ENCODE data around the gene STH.
"Not testable (repeated sequence)": the region's sequence is repeated elsewhere in the genome, so short reads cannot be mapped to it uniquely, and the experiment has no call there.

The STH gene
- total RNA-seq: 0 reads per million in 4 donors

DNA sequence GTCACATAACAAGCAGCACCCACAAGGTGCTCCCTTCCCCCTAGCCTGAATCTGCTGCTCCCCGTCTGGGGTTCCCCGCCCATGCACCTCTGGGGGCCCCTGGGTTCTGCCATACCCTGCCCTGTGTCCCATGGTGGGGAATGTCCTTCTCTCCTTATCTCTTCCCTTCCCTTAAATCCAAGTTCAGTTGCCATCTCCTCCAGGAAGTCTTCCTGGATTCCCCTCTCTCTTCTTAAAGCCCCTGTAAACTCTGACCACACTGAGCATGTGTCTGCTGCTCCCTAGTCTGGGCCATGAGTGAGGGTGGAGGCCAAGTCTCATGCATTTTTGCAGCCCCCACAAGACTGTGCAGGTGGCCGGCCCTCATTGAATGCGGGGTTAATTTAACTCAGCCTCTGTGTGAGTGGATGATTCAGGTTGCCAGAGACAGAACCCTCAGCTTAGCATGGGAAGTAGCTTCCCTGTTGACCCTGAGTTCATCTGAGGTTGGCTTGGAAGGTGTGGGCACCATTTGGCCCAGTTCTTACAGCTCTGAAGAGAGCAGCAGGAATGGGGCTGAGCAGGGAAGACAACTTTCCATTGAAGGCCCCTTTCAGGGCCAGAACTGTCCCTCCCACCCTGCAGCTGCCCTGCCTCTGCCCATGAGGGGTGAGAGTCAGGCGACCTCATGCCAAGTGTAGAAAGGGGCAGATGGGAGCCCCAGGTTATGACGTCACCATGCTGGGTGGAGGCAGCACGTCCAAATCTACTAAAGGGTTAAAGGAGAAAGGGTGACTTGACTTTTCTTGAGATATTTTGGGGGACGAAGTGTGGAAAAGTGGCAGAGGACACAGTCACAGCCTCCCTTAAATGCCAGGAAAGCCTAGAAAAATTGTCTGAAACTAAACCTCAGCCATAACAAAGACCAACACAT is at the start of gene STH:
Gene STH, plus strand, starts transcription at position 264 of the 913 bp plus-strand sequence. Its CDS starts 30 bp downstream, at position 294.
- no peak for DNase-seq

GRCh38 chr17:45949755-45950320 is 49.2 kb upstream of the STH start:
- no peak for DNase-seq

DNA sequence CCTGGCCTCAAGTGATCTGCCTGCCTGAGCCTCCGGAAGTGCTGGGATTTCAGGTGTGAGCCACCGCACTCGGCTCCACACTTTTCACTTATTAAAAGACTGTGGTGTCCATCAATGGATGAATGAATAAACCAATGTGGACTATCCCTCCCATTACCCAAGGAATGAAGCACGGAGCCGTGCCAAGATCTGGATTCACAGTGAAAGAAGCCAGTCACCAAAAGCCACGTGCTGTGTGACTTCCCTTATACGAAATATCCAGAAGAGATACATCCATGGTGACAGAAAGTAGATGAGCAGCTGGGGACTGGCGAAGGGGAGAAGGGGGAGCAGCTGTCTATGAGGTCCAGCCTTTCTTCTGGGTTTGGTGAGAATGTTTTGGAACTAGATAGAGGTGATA is 48.2 kb upstream of the STH start:
- no peak for DNase-seq

- no peak for DNase-seq
These were observed 47.6 kb upstream of the STH start for GRCh38 chr17:45951403-45951802.

- no peak for DNase-seq
These were observed 47.1 kb upstream of the STH start for GRCh38 chr17:45951941-45952340.

- DNase-seq: no peak
These were observed 46.2 kb upstream of the STH start for GRCh38 chr17:45952814-45953320.

DNA sequence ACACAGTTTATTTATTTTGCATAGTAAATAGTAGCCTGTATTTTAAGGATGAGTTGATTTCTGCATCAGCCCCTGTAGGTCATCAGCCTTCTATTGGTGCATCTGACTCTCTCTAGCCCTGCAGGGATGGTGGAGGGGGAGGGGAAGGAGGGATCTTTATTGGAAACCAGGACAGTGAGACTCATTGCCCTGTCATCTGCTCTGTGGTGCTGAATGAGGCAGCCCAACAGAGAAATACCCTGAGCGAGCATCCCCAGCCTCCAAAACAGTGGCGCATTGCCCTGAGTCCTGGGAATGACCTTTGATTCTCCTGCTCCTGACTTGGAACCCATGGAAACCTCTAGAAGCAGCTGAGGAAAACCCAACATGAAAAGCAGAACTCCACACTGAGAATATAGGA is 45.5 kb upstream of the STH start:
- no peak for DNase-seq

GRCh38 chr17:45954914-45955313 is 44.1 kb upstream of the STH start:
- no peak for DNase-seq

GRCh38 chr17:45955326-45955725 is 43.7 kb upstream of the STH start:
- no peak for DNase-seq

DNA sequence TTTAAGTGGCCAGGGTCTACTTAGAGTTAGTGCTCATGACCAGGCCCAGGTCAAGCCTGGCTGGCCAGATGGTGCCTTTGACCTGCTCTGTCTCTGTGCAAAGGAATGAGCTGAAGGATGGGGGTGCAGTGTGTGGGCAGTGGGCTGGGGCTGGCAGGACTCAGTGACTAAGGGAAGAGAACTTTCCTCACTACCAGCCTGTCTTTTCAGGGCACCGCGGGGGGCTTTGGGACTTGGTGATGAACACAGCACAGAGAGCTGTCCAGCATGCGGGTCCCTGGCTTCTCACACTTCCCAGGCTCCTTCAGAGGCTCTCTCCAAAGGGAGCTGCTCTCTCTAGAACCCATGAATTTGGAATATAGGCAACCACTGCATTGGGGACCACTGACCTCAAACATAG is 43.0 kb upstream of the STH start:
- no peak for DNase-seq

DNA sequence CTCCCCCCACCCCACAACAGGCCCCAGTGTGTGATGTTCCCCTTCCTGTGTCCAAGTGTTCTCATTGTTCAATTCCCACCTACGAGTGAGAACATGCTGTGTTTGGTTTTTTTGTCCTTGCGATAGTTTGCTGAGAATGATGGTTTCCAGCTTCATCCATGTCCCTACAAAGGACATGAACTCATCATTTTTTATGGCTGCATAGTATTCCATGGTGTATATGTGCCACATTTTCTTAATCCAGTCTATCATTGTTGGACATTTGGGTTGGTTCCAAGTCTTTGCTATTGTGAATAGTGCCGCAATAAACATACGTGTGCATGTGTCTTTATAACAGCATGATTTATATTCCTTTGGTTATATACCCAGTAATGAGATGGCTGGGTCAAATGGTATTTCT is 42.3 kb upstream of the STH start:
- not testable (repeated sequence) for DNase-seq

- no peak for DNase-seq
These were observed 40.7 kb upstream of the STH start for GRCh38 chr17:45958307-45958706.

GRCh38 chr17:45958994-45959665 is 39.9 kb upstream of the STH start:
- DNase-seq: no peak

DNA sequence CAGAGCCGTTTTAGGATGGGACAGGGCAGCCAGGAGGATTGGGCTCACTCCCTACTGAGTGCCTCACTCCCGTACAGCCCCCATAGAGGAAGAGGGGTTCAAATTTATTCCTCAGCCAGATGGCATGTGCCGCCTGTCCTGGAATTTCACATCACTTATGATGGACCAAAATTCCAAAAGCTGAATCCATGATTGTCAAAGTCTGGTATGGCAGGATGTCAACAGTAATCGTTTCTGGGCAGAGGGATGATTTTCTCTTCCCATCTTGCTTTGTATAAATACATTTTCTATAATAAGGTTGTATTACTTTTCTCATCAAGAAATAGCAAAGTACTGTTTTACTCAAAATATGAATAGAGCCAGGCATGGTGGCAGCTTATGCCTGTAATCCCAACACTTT is 38.7 kb upstream of the STH start:
- no peak for DNase-seq

- no peak for DNase-seq
These were observed 37.8 kb upstream of the STH start for GRCh38 chr17:45961206-45961605.

GRCh38 chr17:45962221-45962972 is 36.7 kb upstream of the STH start:
- DNase-seq: no peak

- DNase-seq: no peak
These were observed 35.8 kb upstream of the STH start for GRCh38 chr17:45963283-45963682.

- DNase-seq: no peak
These were observed 35.2 kb upstream of the STH start for GRCh38 chr17:45963889-45964288.

- DNase-seq: no peak
These were observed 34.4 kb upstream of the STH start for GRCh38 chr17:45964634-45965033.

GRCh38 chr17:45965812-45966211 is 33.2 kb upstream of the STH start:
- DNase-seq: no peak

DNA sequence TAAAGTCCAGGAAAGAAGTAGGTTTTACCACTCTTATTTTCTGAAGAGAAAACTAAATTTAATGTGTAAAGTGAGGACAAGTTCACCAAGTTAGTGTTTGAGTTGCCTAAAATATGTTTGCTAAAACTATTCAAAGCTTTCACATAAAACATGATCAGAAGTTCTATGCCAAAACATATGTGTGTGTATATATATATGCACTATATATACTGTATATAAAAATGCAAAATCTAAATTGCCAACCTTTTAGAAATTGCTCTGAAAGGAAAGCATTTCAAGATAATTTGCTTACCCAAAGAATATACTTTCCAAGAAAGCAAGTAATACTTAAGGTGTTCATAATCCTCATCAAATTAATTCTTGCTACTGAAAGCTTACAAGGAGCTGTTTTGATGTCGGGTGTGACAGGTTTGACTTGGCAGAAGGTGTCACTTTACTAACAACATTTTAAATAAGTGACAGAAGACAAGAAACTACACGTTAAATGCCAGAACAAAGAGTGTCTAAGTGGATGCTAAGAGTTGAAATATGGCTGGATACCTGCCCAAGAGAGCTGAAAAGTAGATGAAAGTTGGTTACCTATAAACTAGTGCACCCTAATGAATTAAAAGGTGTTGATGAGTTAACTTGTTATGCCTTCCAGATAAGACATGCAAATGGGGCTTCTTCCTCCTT is 32.3 kb upstream of the STH start:
- no peak for DNase-seq

DNA sequence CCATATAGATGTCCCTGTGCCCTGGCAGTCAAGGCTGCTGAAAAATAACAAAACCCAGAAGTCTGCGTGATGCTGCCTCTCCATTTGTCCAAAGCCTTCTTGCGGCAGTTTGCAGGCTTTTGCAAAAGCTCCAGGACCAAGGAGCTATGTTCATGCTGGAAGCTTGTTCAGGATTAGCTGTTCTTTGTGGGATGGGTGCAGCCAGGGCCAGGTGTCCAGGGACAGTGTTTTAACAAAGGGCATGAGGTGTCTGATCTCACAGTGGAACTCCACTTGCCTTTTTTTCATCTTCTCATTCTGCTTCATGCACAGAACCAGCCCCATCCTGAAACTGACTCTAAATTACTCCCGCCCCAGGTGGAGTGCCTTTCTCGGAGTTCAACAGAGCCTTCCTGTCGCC is 31.7 kb upstream of the STH start:
- no peak for DNase-seq

All from T-helper 1 cell (primary cell).